Measurements from ENCODE around the gene PSMC2. TPM values are rescaled to one million over a fixed set of nuclear protein-coding genes. Genes with fewer than 3 reads are reported as not detected.

PSMC2 gene
- total RNA-seq, 1 donor from 2014 or later: 128 TPM

- Histone ChIP-seq H3K9ac (no peak overlapping the region), H2AFZ (replicated peaks) (no peak overlapping the region), H3K4me3 (no peak overlapping the region), H3K36me3 (peaks cover 38% of the 10 kb centered on the region), H4K20me1 (ENCODE audit: low read depth) (no peaks in the 10 kb centered on the region), H3K27ac (no peak overlapping the region), H3K79me2 (ENCODE audit: low read depth) (no peaks in the 10 kb centered on the region), H3K4me1 (no peaks in the 10 kb centered on the region), H3F3A (ENCODE audit: low read depth) (peaks cover 13% of the 10 kb centered on the region), H3K4me2 (no peak overlapping the region), H3K9me3 (ENCODE audit: low read depth) (no peaks in the 10 kb centered on the region), H3K27me3 (no peaks in the 10 kb centered on the region)
- no peak for DNase-seq (ENCODE audit: low spot score)
- Mint-ChIP-seq H3K4me1 (no peaks in the 10 kb centered on the region), H3K27me3 (ENCODE audit: insufficient read depth, low read depth) (no peaks in the 10 kb centered on the region), H3K9me3 (no peaks in the 10 kb centered on the region), H3K36me3 (peaks cover 15% of the 10 kb centered on the region), H3K4me3 (no peak overlapping the region), H3K27ac (no peak overlapping the region)
- TF ChIP-seq EZH2phosphoT487 (IDR thresholded peaks at IDR 0.05) (no peak), CTCF (IDR thresholded peaks at IDR 0.05) (no peak), EZH2 (IDR thresholded peaks at IDR 0.05) (no peak)
These were observed 31.0 kb upstream of the PSMC2 start for GRCh38 chr7:103316380-103316941.

- no peaks in the 10 kb centered on the region for H3K27me3 Mint-ChIP-seq (ENCODE audit: insufficient read depth, low read depth)
- H3K79me2 ChIP-seq (ENCODE audit: low read depth): no peaks in the 10 kb centered on the region
- H3K4me1 Mint-ChIP-seq: no peaks in the 10 kb centered on the region
- no peaks in the 10 kb centered on the region for H3K4me1 ChIP-seq
- no peaks in the 10 kb centered on the region for H3K27me3 ChIP-seq
- H3K9ac ChIP-seq: no peak overlapping the region
- peaks cover 36% of the 10 kb centered on the region for H3K36me3 ChIP-seq
- H4K20me1 ChIP-seq (ENCODE audit: low read depth): no peaks in the 10 kb centered on the region
- H2AFZ ChIP-seq (replicated peaks): no peak overlapping the region
- no peaks in the 10 kb centered on the region for H3K9me3 ChIP-seq (ENCODE audit: low read depth)
- no peak overlapping the region for H3K4me3 Mint-ChIP-seq
- DNase-seq (ENCODE audit: low spot score): no peak
- H3F3A ChIP-seq (ENCODE audit: low read depth): peaks cover 13% of the 10 kb centered on the region
- H3K4me2 ChIP-seq: no peak overlapping the region
- H3K9me3 Mint-ChIP-seq: no peaks in the 10 kb centered on the region
- peaks cover 17% of the 10 kb centered on the region for H3K36me3 Mint-ChIP-seq
- no peak overlapping the region for H3K27ac Mint-ChIP-seq
- no peak for TF ChIP-seq EZH2 (IDR thresholded peaks at IDR 0.05)
- no peak for TF ChIP-seq EZH2phosphoT487 (IDR thresholded peaks at IDR 0.05)
- TF ChIP-seq CTCF (IDR thresholded peaks at IDR 0.05): no peak
- H3K27ac ChIP-seq: no peak overlapping the region
- H3K4me3 ChIP-seq: no peak overlapping the region
These were observed 30.4 kb upstream of the PSMC2 start for GRCh38 chr7:103317009-103317408.

GRCh38 chr7:103325744-103326143, 21.7 kb upstream of the PSMC2 start:
- TF ChIP-seq EZH2 (IDR thresholded peaks at IDR 0.05) (no peak), CTCF (IDR thresholded peaks at IDR 0.05) (no peak), EZH2phosphoT487 (IDR thresholded peaks at IDR 0.05) (no peak)
- Histone ChIP-seq H3K27ac (no peak overlapping the region), H3K4me2 (no peak overlapping the region), H3K4me1 (no peaks in the 10 kb centered on the region), H3K9ac (no peak overlapping the region), H3K79me2 (ENCODE audit: low read depth) (peaks cover 7% of the 10 kb centered on the region), H4K20me1 (ENCODE audit: low read depth) (no peaks in the 10 kb centered on the region), H3F3A (ENCODE audit: low read depth) (no peaks in the 10 kb centered on the region), H3K9me3 (ENCODE audit: low read depth) (no peaks in the 10 kb centered on the region), H3K4me3 (no peak overlapping the region), H2AFZ (replicated peaks) (no peak overlapping the region), H3K36me3 (peaks cover 26% of the 10 kb centered on the region), H3K27me3 (no peaks in the 10 kb centered on the region)
- H3K4me3 Mint-ChIP-seq: no peak overlapping the region
- no peak overlapping the region for H3K27ac Mint-ChIP-seq
- H3K9me3 Mint-ChIP-seq: no peaks in the 10 kb centered on the region
- no peaks in the 10 kb centered on the region for H3K27me3 Mint-ChIP-seq (ENCODE audit: insufficient read depth, low read depth)
- H3K36me3 Mint-ChIP-seq: peaks cover 14% of the 10 kb centered on the region
- no peaks in the 10 kb centered on the region for H3K4me1 Mint-ChIP-seq
- no peak for DNase-seq (ENCODE audit: low spot score)

Measured in neural progenitor cell (in vitro differentiated cells).